GM18858 (cell line): ENCODE results near the gene PROM1.

Experiments used
- ATAC-seq: cut with Tn5 transposase; IDR thresholded peaks from one replicate; pipeline ENCODE4 v1.9.1; 2021; ENCODE audit not compliant: unreplicated experiment

Gene PROM1

GRCh38 chr4:15953625-15954024 lies 130.2 kb downstream of the PROM1 start:
- no peak for ATAC-seq

GRCh38 chr4:15951781-15952180 lies 132.0 kb downstream of the PROM1 start:
- peak; percentile 42 for ATAC-seq

- ATAC-seq: no peak
Measured at GRCh38 chr4:15948826-15949225, 135.0 kb downstream of the PROM1 start.

- no peak for ATAC-seq
Measured at GRCh38 chr4:15947684-15948083, 136.1 kb downstream of the PROM1 start.

GRCh38 chr4:15945516-15945915 lies 138.3 kb downstream of the PROM1 start:
- ATAC-seq: no peak

- ATAC-seq: no peak
Measured at GRCh38 chr4:15944895-15945294, 138.9 kb downstream of the PROM1 start.

GRCh38 chr4:15942283-15942682 lies 141.5 kb downstream of the PROM1 start:
- no peak for ATAC-seq

- no peak for ATAC-seq
Measured at GRCh38 chr4:15938640-15939039, 145.2 kb downstream of the PROM1 start, which contains the start of gene FGFBP1. Gene FGFBP1, minus strand, starts transcription at chr4:15938740. Its CDS starts 2,108 bp downstream, at chr4:15936632.

- ATAC-seq: no peak
Measured at GRCh38 chr4:15938182-15938581, 145.6 kb downstream of the PROM1 start.

GRCh38 chr4:15936495-15936894 lies 147.3 kb downstream of the PROM1 start:
- no peak for ATAC-seq

GRCh38 chr4:15935504-15936402 lies 148.1 kb downstream of the PROM1 start:
- ATAC-seq: no peak

GRCh38 chr4:15934259-15934658 lies 149.6 kb downstream of the PROM1 start:
- ATAC-seq: no peak

- ATAC-seq: no peak
Measured at GRCh38 chr4:15931451-15932210, 152.2 kb downstream of the PROM1 start.

- peak; percentile 46 for ATAC-seq
Measured at GRCh38 chr4:15930314-15930713, 153.5 kb downstream of the PROM1 start.

GRCh38 chr4:15929540-15929939 lies 154.3 kb downstream of the PROM1 start:
- ATAC-seq: no peak

- ATAC-seq: no peak
Measured at GRCh38 chr4:15928883-15929282, 154.9 kb downstream of the PROM1 start.

- no peak for ATAC-seq
Measured at GRCh38 chr4:15926486-15926885, 157.3 kb downstream of the PROM1 start.

GRCh38 chr4:15925830-15926229 lies 158.0 kb downstream of the PROM1 start:
- no peak for ATAC-seq

- ATAC-seq: no peak
Measured at GRCh38 chr4:15921592-15921932, 162.3 kb downstream of the PROM1 start.

- ATAC-seq: no peak
Measured at GRCh38 chr4:15920723-15921591, 162.9 kb downstream of the PROM1 start.

GRCh38 chr4:15918484-15919129 lies 165.2 kb downstream of the PROM1 start:
- no peak for ATAC-seq
